HCT116 (cell line): ENCODE data around the gene NHLRC4. TPM values are rescaled to one million over a fixed set of nuclear protein-coding genes. Genes with fewer than 3 reads are reported as not detected.

ENCODE experiments used
- ATAC-seq: fragments of 200-7000 bp; cut with Tn5 transposase; 2 replicates; pipeline ENCODE4 v1.9.1; 2020; ENCODE audit warnings: mild to moderate bottlenecking, moderate library complexity
- BruUV-seq: library from RNA; stranded (reverse); fragments of 400-500 nt; replicated peaks from 2 replicates; lab custom pipeline; 2021; lab: Mats Ljungman, UMichigan
- CTCF ChIA-PET: fragments of 300-600 bp; sonication (Branson Sonifier 250); formaldehyde crosslinking; loops from one replicate; lab custom pipeline; 2021; ENCODE audit warnings: antibody characterized with exemption; lab: Charles Lee
- POLR2A ChIA-PET: fragments of 300-600, 350-600 bp; sonication (Branson Sonifier 250); formaldehyde crosslinking; loops from one replicate; lab custom pipeline; 2021; ENCODE audit warnings: antibody characterized with exemption; lab: Charles Lee
- RAD21 ChIA-PET, 2 experiments: fragments of 300-600 bp; sonication (Branson Sonifier 250); formaldehyde crosslinking; loops; one replicate each; lab custom pipeline; 2023; ENCODE audit warnings: low total read pairs in 2 of 2; ENCODE audit not compliant: uncharacterized antibody in 2 of 2, unreplicated experiment in 2 of 2, low non-redundant PET in 1 of 2; lab: Charles Lee
- DNase-seq: peaks from one replicate; pipeline ENCODE4 v3.0.0-alpha.2; 2010; ENCODE audit warnings: low read depth, low spot score
- H2AFZ ChIP-seq: fragments of 200-600 bp; shearing (Covaris generic), sonication (generic); 2 replicates; pipeline ENCODE4 v1.6.1; 2017; ENCODE audit warnings: low read depth, mixed run types, mixed read lengths, antibody characterized with exemption, low read length; ENCODE audit not compliant: poor library complexity, severe bottlenecking
- H3K27ac ChIP-seq: 2 replicates; pipeline ENCODE4 v1.5.1; 2012; ENCODE audit warnings: low read depth, low read length
- H3K27me3 ChIP-seq: fragments of 200-600 bp; sonication (generic); 2 replicates; pipeline ENCODE4 v1.6.1; 2016; ENCODE audit warnings: mixed run types, low read length, mixed read lengths; ENCODE audit not compliant: insufficient read depth
- H3K36me3 ChIP-seq, 2 experiments: fragments of 200-500 bp in 1 of 2; fragments of 200-600 bp in 1 of 2; sonication (Bioruptor generic) in 1 of 2; sonication (generic) in 1 of 2; 2 replicates each; pipeline versions ENCODE4 v1.5.1 to v1.6.1; 2014 to 2016; ENCODE audit warnings: low read length in 2 of 2, inconsistent platforms in 1 of 2, mixed read lengths in 1 of 2, mixed run types in 1 of 2; ENCODE audit not compliant: insufficient read depth in 2 of 2, control insufficient read depth in 1 of 2
- H3K4me1 ChIP-seq, 2 experiments: fragments of 200-600 bp in 1 of 2; sonication (generic) in 1 of 2; 2 replicates each; pipeline versions ENCODE4 v1.5.1 to v1.6.1; 2012 to 2017; ENCODE audit warnings: low read length in 2 of 2, inconsistent platforms in 1 of 2, mild to moderate bottlenecking in 1 of 2, mixed read lengths in 1 of 2, mixed run types in 1 of 2, moderate library complexity in 1 of 2; ENCODE audit not compliant: insufficient read depth in 2 of 2, control insufficient read depth in 1 of 2
- H3K4me2 ChIP-seq: fragments of 200-600 bp; sonication (generic); 2 replicates; pipeline ENCODE4 v1.6.1; 2017; ENCODE audit warnings: mixed run types, low read length, mixed read lengths
- H3K4me3 ChIP-seq, 2 experiments: fragments of 200-600 bp in 1 of 2; sonication (generic) in 1 of 2; replicated peaks in 1 of 2; 2 replicates each; pipeline ENCODE4 v1.5.1; 2011 to 2016; ENCODE audit warnings: low read length in 2 of 2, control low read depth in 1 of 2, low read depth in 1 of 2, mild to moderate bottlenecking in 1 of 2, mixed read lengths in 1 of 2, mixed run types in 1 of 2
- H3K79me2 ChIP-seq: fragments of 200-600 bp; sonication (generic); 2 replicates; pipeline ENCODE4 v1.6.1; 2017; ENCODE audit warnings: mild to moderate bottlenecking, mixed run types, low read length, moderate library complexity, mixed read lengths; ENCODE audit not compliant: insufficient read depth
- H3K9ac ChIP-seq: fragments of 200-600 bp; sonication (generic); 2 replicates; pipeline ENCODE4 v1.6.1; 2016; ENCODE audit warnings: low read length, mixed read lengths
- H3K9me2 ChIP-seq: fragments of 200-600 bp; sonication (generic), shearing (Covaris generic); 2 replicates; pipeline ENCODE4 v1.6.1; 2017; ENCODE audit warnings: mixed run types, mild to moderate bottlenecking, moderate library complexity; ENCODE audit not compliant: insufficient read depth
- H3K9me3 ChIP-seq, 2 experiments: fragments of 200-500 bp in 1 of 2; fragments of 200-600 bp in 1 of 2; sonication (Bioruptor generic) in 1 of 2; sonication (generic) in 1 of 2; 2 replicates each; pipeline ENCODE4 v1.6.1; 2014 to 2017; ENCODE audit warnings: low read length in 2 of 2, mixed read lengths in 2 of 2, inconsistent platforms in 1 of 2, low read depth in 1 of 2, mild to moderate bottlenecking in 1 of 2, mixed run types in 1 of 2, moderate library complexity in 1 of 2; ENCODE audit not compliant: control insufficient read depth in 1 of 2, insufficient read depth in 1 of 2
- H4K20me1 ChIP-seq: fragments of 200-600 bp; sonication (generic), shearing (Covaris generic); 2 replicates; pipeline ENCODE4 v1.6.1; 2017; ENCODE audit warnings: mixed run types, mild to moderate bottlenecking, moderate library complexity; ENCODE audit not compliant: insufficient read depth
- ATF3 ChIP-seq: IDR thresholded peaks from 2 replicates; pipeline ENCODE4 v1.6.1; 2012
- ELF1 ChIP-seq: IDR thresholded peaks from 2 replicates; pipeline ENCODE4 v1.6.1; 2012; ENCODE audit warnings: low read depth, borderline replicate concordance
- EZH2 ChIP-seq: fragments of 200-600 bp; sonication (generic); IDR thresholded peaks from 2 replicates; pipeline ENCODE4 v1.6.1; 2017; ENCODE audit warnings: antibody characterized with exemption, mixed run types
- EZH2phosphoT487 ChIP-seq: fragments of 200-600 bp; IDR thresholded peaks from 2 replicates; pipeline ENCODE4 v1.6.1; 2018; ENCODE audit warnings: antibody characterized with exemption, borderline replicate concordance
- FOSL1 ChIP-seq: IDR thresholded peaks from 2 replicates; pipeline ENCODE4 v1.6.1; 2012; ENCODE audit warnings: low read depth
- JUND ChIP-seq: IDR thresholded peaks from 2 replicates; pipeline ENCODE4 v1.6.1; 2012
- MAX ChIP-seq: IDR thresholded peaks from 2 replicates; pipeline ENCODE4 v1.6.1; 2012
- POLR2AphosphoS5 ChIP-seq: IDR thresholded peaks from 2 replicates; pipeline ENCODE4 v1.6.1; 2011; ENCODE audit warnings: mild to moderate bottlenecking, low read depth, low read length, moderate library complexity
- SP1 ChIP-seq: IDR thresholded peaks from 2 replicates; pipeline ENCODE4 v1.6.1; 2012; ENCODE audit warnings: low read depth
- YY1 ChIP-seq: IDR thresholded peaks from 2 replicates; pipeline ENCODE4 v1.6.1; 2011; ENCODE audit warnings: low read length, low read depth, moderate library complexity, mild to moderate bottlenecking; ENCODE audit not compliant: insufficient replicate concordance; ENCODE audit errors: extremely low read depth
- ZBTB33 ChIP-seq: IDR thresholded peaks from 2 replicates; pipeline ENCODE4 v1.6.1; 2011; ENCODE audit warnings: mild to moderate bottlenecking, low read length, moderate library complexity; ENCODE audit not compliant: insufficient replicate concordance; ENCODE audit errors: extremely low read depth
- ZFX ChIP-seq: fragments of 450-650 bp; IDR thresholded peaks from 2 replicates; pipeline ENCODE4 v1.6.1; 2017
- intact Hi-C: fragments of 100-400 bp; cut with micrococcal nuclease; formaldehyde crosslinking; loops from 2 replicates; pipeline ENCODE4 v1.10.0; 2022
- total RNA-seq: library from RNA; stranded (reverse); gene quantifications from one replicate; pipeline ENCODE4 v1.2.1, GENCODE V29; 2021; ENCODE audit not compliant: unreplicated experiment

The NHLRC4 gene
- total RNA-seq, 1 experiment from 2014 or later, result 0.22 TPM

- H3K36me3 ChIP-seq, result no peaks in the 10 kb centered on the region; a peak in 1 of 4 replicates
- H3K9me3 ChIP-seq, result no peaks in the 10 kb centered on the region
- peaks cover 15% of the 10 kb centered on the region for H3K79me2 ChIP-seq
- ChIA-PET POLR2A (no interaction called here), CTCF (no interaction called here), RAD21 (no interaction called here)
- no peak for ATAC-seq
- H3K4me2 ChIP-seq, result no peak overlapping the region
- DNase-seq, result no peak
- intact Hi-C loops, result no loop called here
- H4K20me1 ChIP-seq, result no peaks in the 10 kb centered on the region
- no peak overlapping the region for H3K4me3 ChIP-seq
- BruUV-seq, result no TSS peak
- no peak overlapping the region for H2AFZ ChIP-seq
- H3K27ac ChIP-seq, result no peak overlapping the region
- no peaks in the 10 kb centered on the region for H3K27me3 ChIP-seq
- H3K4me1 ChIP-seq, result peaks cover 14 to 23% of the 10 kb centered on the region in 2 experiments
- no peaks in the 10 kb centered on the region for H3K9me2 ChIP-seq
- TF ChIP-seq POLR2AphosphoS5, result peak; percentile 18; the same call in 1 of the 2 replicates
- TF ChIP-seq EZH2, result no peak
- TF ChIP-seq, all 23 proteins: peak for 1
- no peak overlapping the region for H3K9ac ChIP-seq
These were observed 43.6 kb upstream of the NHLRC4 start for GRCh38 chr16:523097-523741.

- Histone ChIP-seq H3K27ac (peak overlapping the region; percentile 91; the same call in 1 of the 2 replicates), H3K4me2 (no peak overlapping the region; the same call in 1 of the 2 replicates), H3K4me3 (no peak overlapping the region), H3K9ac (no peak overlapping the region), H4K20me1 (no peaks in the 10 kb centered on the region), H3K36me3 (no peaks in the 10 kb centered on the region), H2AFZ (no peak overlapping the region), H3K79me2 (peaks cover 27% of the 10 kb centered on the region), H3K27me3 (no peaks in the 10 kb centered on the region), H3K9me3 (no peaks in the 10 kb centered on the region), H3K9me2 (no peaks in the 10 kb centered on the region), H3K4me1 (peaks cover 14 to 31% of the 10 kb centered on the region in 2 experiments)
- ATAC-seq, result no peak
- no TSS peak for BruUV-seq
- intact Hi-C loops, result no loop called here
- DNase-seq, result no peak
- POLR2A ChIA-PET, result no interaction called here
- RAD21 ChIA-PET, result no interaction called here
- CTCF ChIA-PET, result no interaction called here
- TF ChIP-seq ATF3, result no peak
- TF ChIP-seq EZH2phosphoT487, result no peak
- no peak for TF ChIP-seq ZBTB33
- TF ChIP-seq ELF1, result no peak
- TF ChIP-seq POLR2AphosphoS5, result no peak
- TF ChIP-seq SP1, result no peak
- no peak for TF ChIP-seq MAX
- no peak for TF ChIP-seq ZFX
- TF ChIP-seq JUND, result no peak
- no peak for TF ChIP-seq FOSL1
- TF ChIP-seq YY1, result no peak
These were observed 42.3 kb upstream of the NHLRC4 start for GRCh38 chr16:524274-525040.
